K562 (cell line): ENCODE results near the gene EZH1. TPM values are rescaled to one million over a fixed set of nuclear protein-coding genes. Genes with fewer than 3 reads are reported as not detected.

Source experiments
- ATAC-seq: fragments of 200-7000 bp; cut with Tn5 transposase; 3 replicates; pipeline ENCODE4 v1.9.1; 2020; ENCODE audit warnings: moderate library complexity
- BruUV-seq: library from RNA; stranded (reverse); fragments of 400-500 nt; replicated peaks from 2 replicates; lab custom pipeline; 2021; lab: Mats Ljungman, UMichigan
- CTCF ChIA-PET: fragments of 300-600 bp; formaldehyde crosslinking; extraction: SDS; loops from one replicate; lab custom pipeline; 2021; ENCODE audit warnings: low intra/inter-chr PET ratio; lab: Yijun Ruan, JAX
- POLR2A ChIA-PET: fragments of 300-600, 350-650 bp; sonication (Branson Sonifier 250); formaldehyde crosslinking; extraction: SDS; loops from one replicate; lab custom pipeline; 2021; ENCODE audit warnings: antibody characterized with exemption, inconsistent platforms; lab: Yijun Ruan, JAX
- DNase-seq, 4 experiments: peaks; one replicate each; pipeline versions ENCODE4 v3.0.0 to v3.0.0-alpha.2; 2011 to 2018; ENCODE audit warnings: low spot score in 3 of 4, mixed read lengths in 3 of 4; ENCODE audit errors: extremely low read depth in 1 of 4
- FAIRE-seq: peaks from 2 replicates; lab custom pipeline; 2011; peaks lifted over from hg19 to GRCh38; lab: Jason Lieb, UNC
- H2AFZ ChIP-seq: 2 replicates; pipeline ENCODE4 v1.6.0; 2011; ENCODE audit warnings: low read depth, low read length, control low read depth, inconsistent platforms
- H3K27ac ChIP-seq: fragments of 200-600 bp; 3 replicates; pipeline ENCODE4 v1.8.0; 2011; ENCODE audit warnings: low read depth, mild to moderate bottlenecking, control low read depth, inconsistent platforms, low read length, moderate library complexity, mixed read lengths; ENCODE audit errors: extremely low read depth
- H3K27me3 ChIP-seq, 2 experiments: fragments of 300-600 bp in 1 of 2; 2 replicates in 1 of 2; 3 replicates in 1 of 2; pipeline versions ENCODE4 v1.6.0 to v1.8.0; 2011; ENCODE audit warnings: inconsistent platforms in 2 of 2, low read length in 2 of 2, mild to moderate bottlenecking in 1 of 2, mixed read lengths in 1 of 2, moderate library complexity in 1 of 2; ENCODE audit not compliant: control insufficient read depth in 2 of 2, insufficient read depth in 2 of 2
- H3K36me3 ChIP-seq: fragments of 300-600 bp; 3 replicates; pipeline ENCODE4 v1.8.0; 2011; ENCODE audit warnings: mild to moderate bottlenecking, low read length, inconsistent platforms; ENCODE audit not compliant: control insufficient read depth, insufficient read depth
- H3K4me1 ChIP-seq, 2 experiments: fragments of 200-600 bp in 1 of 2; replicated peaks in 1 of 2; 2 replicates in 1 of 2; 3 replicates in 1 of 2; pipeline versions ENCODE4 v1.5.1 to v1.8.0; 2011; ENCODE audit warnings: inconsistent platforms in 2 of 2, low read length in 2 of 2, mild to moderate bottlenecking in 1 of 2, mixed read lengths in 1 of 2, moderate library complexity in 1 of 2; ENCODE audit not compliant: control insufficient read depth in 2 of 2, insufficient read depth in 2 of 2
- H3K4me2 ChIP-seq: 2 replicates; pipeline ENCODE4 v1.6.1; 2011; ENCODE audit warnings: low read length, control low read depth, inconsistent platforms, mixed read lengths; ENCODE audit not compliant: insufficient read depth
- H3K4me3 ChIP-seq: fragments of 200-600 bp; sonication (generic), shearing (Covaris generic); 2 replicates; pipeline ENCODE4 v1.5.1; 2016; ENCODE audit warnings: control low read depth, inconsistent platforms
- H3K79me2 ChIP-seq: fragments of 200-600 bp; 3 replicates; pipeline ENCODE4 v1.8.0; 2011; ENCODE audit warnings: low read length, inconsistent platforms; ENCODE audit not compliant: control insufficient read depth, insufficient read depth
- H3K9ac ChIP-seq, 2 experiments: 2 replicates each; pipeline versions ENCODE4 v1.6.0 to v1.6.1; 2011; ENCODE audit warnings: low read depth in 2 of 2, low read length in 2 of 2, control low read depth in 1 of 2, inconsistent platforms in 1 of 2, mild to moderate bottlenecking in 1 of 2, mixed read lengths in 1 of 2; ENCODE audit not compliant: insufficient read depth in 1 of 2
- H3K9me1 ChIP-seq: one replicate; pipeline ENCODE4 v1.6.0; 2011; ENCODE audit warnings: inconsistent platforms, mild to moderate bottlenecking, low read length, moderate library complexity; ENCODE audit not compliant: control insufficient read depth, insufficient read depth
- H3K9me3 ChIP-seq: replicated peaks from 2 replicates; pipeline ENCODE4 v1.5.1; 2011; ENCODE audit warnings: low read depth, low read length, inconsistent platforms; ENCODE audit not compliant: control insufficient read depth, insufficient read depth
- H4K20me1 ChIP-seq: replicated peaks from 2 replicates; pipeline ENCODE4 v1.6.1; 2011; ENCODE audit warnings: low read length, inconsistent platforms, mixed read lengths; ENCODE audit not compliant: control insufficient read depth, insufficient read depth
- CUX1 ChIP-seq: fragments of 200-800 bp; sonication (Bioruptor generic); IDR thresholded peaks from 2 replicates; pipeline ENCODE4 v1.6.1; 2016; ENCODE audit warnings: missing genetic modification characterization, missing compliant biosample characterization
- DMBX1 ChIP-seq: fragments of 250-450 bp; sonication (Bioruptor Pico); IDR thresholded peaks from 2 replicates; pipeline ENCODE4 v1.8.0; 2022; ENCODE audit warnings: inconsistent platforms, mild to moderate bottlenecking, moderate library complexity, borderline replicate concordance
- GABPA ChIP-seq: fragments of 200-800 bp; sonication (Bioruptor generic); conservative IDR thresholded peaks from 2 replicates; pipeline ENCODE4 v1.6.1; 2016; ENCODE audit warnings: low read depth, missing genetic modification characterization, missing compliant biosample characterization
- HNRNPUL1 ChIP-seq: fragments of 200-400 bp; formaldehyde crosslinking; IDR thresholded peaks from 2 replicates; pipeline ENCODE4 v1.6.1; 2017; ENCODE audit warnings: low read length
- IRF2 ChIP-seq: sonication (generic); formaldehyde crosslinking; IDR thresholded peaks from 2 replicates; pipeline ENCODE4 v1.8.1; 2022; ENCODE audit warnings: mild to moderate bottlenecking, missing genetic modification reagents
- LCOR ChIP-seq: sonication (generic); formaldehyde crosslinking; IDR thresholded peaks from 2 replicates; pipeline ENCODE4 v1.8.0; 2022; ENCODE audit warnings: mild to moderate bottlenecking, missing genetic modification reagents
- PATZ1 ChIP-seq: fragments of 250-450 bp; sonication (Bioruptor Pico); IDR thresholded peaks from 2 replicates; pipeline ENCODE4 v1.5.0; 2020; ENCODE audit warnings: mild to moderate bottlenecking, borderline replicate concordance
- RBM25 ChIP-seq: fragments of 200-400 bp; formaldehyde crosslinking; IDR thresholded peaks from 2 replicates; pipeline ENCODE4 v1.6.1; 2018; ENCODE audit warnings: low read length, low read depth, moderate library complexity; ENCODE audit not compliant: severe bottlenecking
- RNF219 ChIP-seq: fragments of 250-450 bp; sonication (Bioruptor Pico); IDR thresholded peaks from 2 replicates; pipeline ENCODE4 v1.5.0; 2022; ENCODE audit warnings: mild to moderate bottlenecking
- SMC3 ChIP-seq: conservative IDR thresholded peaks from 2 replicates; pipeline ENCODE4 v1.6.1; 2011; ENCODE audit warnings: low read depth, low read length, improper control_type of control experiment; ENCODE audit not compliant: insufficient read depth
- ZNF239 ChIP-seq: fragments of 250-450 bp; sonication (Bioruptor Pico); IDR thresholded peaks from 2 replicates; pipeline ENCODE4 v1.4.0; 2020; ENCODE audit warnings: mild to moderate bottlenecking
- ZNF347 ChIP-seq: fragments of 450-650 bp; formaldehyde crosslinking; IDR thresholded peaks from 2 replicates; pipeline ENCODE4 v1.4.0; 2020; ENCODE audit warnings: low read depth, mild to moderate bottlenecking, moderate library complexity
- WGBS: fragments of 100-300 bp; shearing (Covaris generic); methylation state at CpG from one replicate; pipeline ENCODE4 v1.1.6; 2016; ENCODE audit warnings: low coverage, mixed read lengths; ENCODE audit not compliant: insufficient coverage; ENCODE audit errors: missing lambda C conversion rate; 5-methylcytosine and 5-hydroxymethylcytosine counted together
- in situ Hi-C: fragments of 300-500 bp; cut with MboI; formaldehyde crosslinking; loops from 4 replicates; pipeline ENCODE4 v1.15.0; 2018; ENCODE audit warnings: inconsistent platforms, mixed read lengths
- intact Hi-C: fragments of 100-400 bp; cut with micrococcal nuclease; formaldehyde crosslinking; loops from 2 replicates; pipeline ENCODE4 v1.14.2; 2022
- polyA plus RNA-seq, 8 experiments: library from polyadenylated mRNA; depleted of rRNA in 4 of 8; stranded (reverse) in 5 of 8; unstranded in 3 of 8; fragments of >200 nt; fragmentation: Nextera tagmentation in 2 of 8; fragmentation: Illumina TruSeq in 1 of 8; extraction: Ambion mirVana in 2 of 8; extraction: Trizol in 1 of 8; gene quantifications; 2 replicates each; pipeline versions ENCODE4 v1.2.1 to v1.2.3, GENCODE V29; 2011 to 2014; ENCODE audit warnings: inconsistent platforms in 1 of 8, missing spikeins in 1 of 8
- total RNA-seq, 7 experiments: library from RNA; depleted of rRNA in 6 of 7; stranded (reverse); fragments of >200 nt in 6 of 7; fragmentation: Illumina TruSeq in 2 of 7; extraction: Trizol in 2 of 7; gene quantifications; 2 replicates each; pipeline versions ENCODE4 v1.2.1 to v1.2.3, GENCODE V29; 2011 to 2021; ENCODE audit warnings: low replicate concordance in 1 of 7

Gene EZH1
- total and polyA plus RNA-seq, 9 of the 15 experiments (the other 6 are each of a cell fraction or from before 2014, with no cell fraction given) = 8.6 to 40.8 (median 22.9) TPM

- in situ Hi-C loops = no loop called here
- no peak for FAIRE-seq
- H3K79me2 ChIP-seq = no peaks in the 10 kb centered on the region
- no peaks in the 10 kb centered on the region for H3K9me1 ChIP-seq
- no peak overlapping the region for H3K27ac ChIP-seq
- no peaks in the 10 kb centered on the region for H3K27me3 ChIP-seq
- peaks cover 11 to 13% of the 10 kb centered on the region in 2 experiments for H3K4me1 ChIP-seq
- no peaks in the 10 kb centered on the region for H4K20me1 ChIP-seq
- H3K9me3 ChIP-seq = no peaks in the 10 kb centered on the region
- no peak overlapping the region for H3K4me3 ChIP-seq
- no peak for DNase-seq
- H3K4me2 ChIP-seq = no peak overlapping the region
- H3K9ac ChIP-seq = no peak overlapping the region
- ChIA-PET POLR2A (interaction anchor here (0.7 to 1.8 kb wide), 2 partner anchors 9 to 68 kb away, joined by 3 to 6 read pairs; partner anchors contain the start of gene VPS25), CTCF (no interaction called here)
- no TSS peak for BruUV-seq
- ATAC-seq = no peak
- intact Hi-C loops = no loop called here
- WGBS = 69% methylated on average over 8 of the region's 8 CpGs
- no peak overlapping the region for H2AFZ ChIP-seq
- H3K36me3 ChIP-seq = peaks cover 80% of the 10 kb centered on the region
- no peak for TF ChIP-seq RBM25
- no peak for TF ChIP-seq RNF219
- TF ChIP-seq SMC3 = no peak
- TF ChIP-seq HNRNPUL1 = no peak
- no peak for TF ChIP-seq ZNF239 (CRISPR knock-in tag)
- no peak for TF ChIP-seq DMBX1
- TF ChIP-seq CUX1 (CRISPR knock-in tag) = no peak
- TF ChIP-seq GABPA (tag) = no peak
- TF ChIP-seq IRF2 (CRISPR knock-in tag) = no peak
- no peak for TF ChIP-seq LCOR (CRISPR knock-in tag)
- TF ChIP-seq ZNF347 = no peak
- TF ChIP-seq PATZ1 (CRISPR knock-in tag) = no peak
These were observed 39.9 kb downstream of the EZH1 start for GRCh38 chr17:42704837-42705494.
